SK-N-SH (cell line): ENCODE measurements around the gene SIGLEC9.

Experiments
- EP300 ChIP-seq, 2 experiments: IDR thresholded peaks; 2 replicates each; pipeline versions ENCODE4 v1.4.0 to v1.6.1; 2012; ENCODE audit warnings: borderline replicate concordance in 1 of 2, low read depth in 1 of 2, low read length in 1 of 2
- EZH2phosphoT487 ChIP-seq: fragments of 200-600 bp; sonication (generic); IDR thresholded peaks from 2 replicates; pipeline ENCODE4 v1.6.1; 2017; ENCODE audit warnings: low read depth, mixed run types, mild to moderate bottlenecking, antibody characterized with exemption, moderate library complexity, borderline replicate concordance
- GATA2 ChIP-seq: sonication (generic); formaldehyde crosslinking; IDR thresholded peaks from 2 replicates; pipeline ENCODE4 v1.5.0; 2020; ENCODE audit warnings: mild to moderate bottlenecking, missing genetic modification reagents
- JUND ChIP-seq: IDR thresholded peaks from 2 replicates; pipeline ENCODE4 v1.4.0; 2012
- NRF1 ChIP-seq: IDR thresholded peaks from 2 replicates; pipeline ENCODE4 v1.6.1; 2012; ENCODE audit warnings: low read depth, mild to moderate bottlenecking, low read length
- POLR2AphosphoS5 ChIP-seq: IDR thresholded peaks from 2 replicates; pipeline ENCODE4 v1.6.1; 2012; ENCODE audit warnings: low read depth, low read length
- RAD21 ChIP-seq: IDR thresholded peaks from 2 replicates; pipeline ENCODE4 v1.6.1; 2012; ENCODE audit warnings: mild to moderate bottlenecking, low read length
- REST ChIP-seq: IDR thresholded peaks from 2 replicates; pipeline ENCODE4 v1.6.1; 2012; ENCODE audit warnings: mild to moderate bottlenecking, low read depth, low read length, moderate library complexity
- SMC3 ChIP-seq: IDR thresholded peaks from 2 replicates; pipeline ENCODE4 v1.6.1; 2012; ENCODE audit warnings: low read depth, low read length, improper control_type of control experiment
- TAF1 ChIP-seq: IDR thresholded peaks from 2 replicates; pipeline ENCODE4 v1.6.1; 2012; ENCODE audit warnings: low read depth, mild to moderate bottlenecking, low read length, moderate library complexity, borderline replicate concordance
- TF ChIP-seq, protein P1 (sequence below): fragments of 200-600 bp; sonication (generic); IDR thresholded peaks from 2 replicates; pipeline ENCODE4 v1.6.1; 2017; ENCODE audit warnings: antibody characterized with exemption, mild to moderate bottlenecking, moderate library complexity

DNA sequence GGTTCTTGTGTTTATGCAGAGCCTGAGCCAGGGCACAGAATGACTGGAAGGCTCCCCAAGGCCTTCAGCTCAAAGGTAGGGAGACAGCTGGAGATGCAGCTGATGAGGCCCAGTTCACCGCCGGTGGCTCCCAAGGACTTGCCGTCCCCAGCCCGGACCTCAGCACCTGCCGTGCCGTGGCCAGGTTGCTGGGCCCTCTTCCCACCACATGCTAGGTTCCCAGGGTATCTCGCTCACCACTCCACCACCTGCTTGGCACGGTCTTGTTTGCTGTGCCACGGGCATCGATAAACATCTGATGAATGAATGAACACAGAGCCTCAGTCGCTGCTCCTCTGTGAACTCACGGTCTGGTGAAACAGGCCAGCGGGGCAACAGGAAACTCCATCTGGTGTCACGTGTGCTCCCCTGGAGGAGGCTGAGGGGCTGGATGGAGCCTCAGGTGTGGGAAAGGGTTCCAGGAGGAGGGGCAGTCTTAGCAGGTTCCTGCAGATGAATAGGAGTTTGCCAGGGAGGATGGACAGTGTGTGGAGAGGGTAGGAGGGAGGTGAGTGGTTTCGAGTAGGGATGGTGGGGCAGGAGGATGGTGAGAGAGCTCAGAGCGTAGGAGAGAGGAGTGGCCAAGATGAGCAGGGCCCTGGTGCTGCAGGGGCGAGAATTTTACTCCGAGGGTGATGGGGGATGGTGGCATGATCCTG is 38.4 kb upstream of the SIGLEC9 start:
- TF ChIP-seq SMC3 = no peak
- no peak for TF ChIP-seq REST
- TF ChIP-seq RAD21 = no peak
- TF ChIP-seq EZH2phosphoT487 = no peak
- TF ChIP-seq JUND = no peak
- no peak for TF ChIP-seq GATA2 (CRISPR knock-in tag)
- TF ChIP-seq, protein P1, sequence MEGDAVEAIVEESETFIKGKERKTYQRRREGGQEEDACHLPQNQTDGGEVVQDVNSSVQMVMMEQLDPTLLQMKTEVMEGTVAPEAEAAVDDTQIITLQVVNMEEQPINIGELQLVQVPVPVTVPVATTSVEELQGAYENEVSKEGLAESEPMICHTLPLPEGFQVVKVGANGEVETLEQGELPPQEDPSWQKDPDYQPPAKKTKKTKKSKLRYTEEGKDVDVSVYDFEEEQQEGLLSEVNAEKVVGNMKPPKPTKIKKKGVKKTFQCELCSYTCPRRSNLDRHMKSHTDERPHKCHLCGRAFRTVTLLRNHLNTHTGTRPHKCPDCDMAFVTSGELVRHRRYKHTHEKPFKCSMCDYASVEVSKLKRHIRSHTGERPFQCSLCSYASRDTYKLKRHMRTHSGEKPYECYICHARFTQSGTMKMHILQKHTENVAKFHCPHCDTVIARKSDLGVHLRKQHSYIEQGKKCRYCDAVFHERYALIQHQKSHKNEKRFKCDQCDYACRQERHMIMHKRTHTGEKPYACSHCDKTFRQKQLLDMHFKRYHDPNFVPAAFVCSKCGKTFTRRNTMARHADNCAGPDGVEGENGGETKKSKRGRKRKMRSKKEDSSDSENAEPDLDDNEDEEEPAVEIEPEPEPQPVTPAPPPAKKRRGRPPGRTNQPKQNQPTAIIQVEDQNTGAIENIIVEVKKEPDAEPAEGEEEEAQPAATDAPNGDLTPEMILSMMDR = no peak
- TF ChIP-seq TAF1 = no peak
- no peak for TF ChIP-seq EP300 (IDR thresholded peaks at IDR 0.05; ENCODE audit: borderline replicate concordance in 1 of 2, low read depth in 1 of 2, low read length in 1 of 2)
- no peak for TF ChIP-seq POLR2AphosphoS5
- no peak for TF ChIP-seq NRF1
